Hematopoietic multipotent progenitor cell treated with erythropoietin and hydrocortisone succinate and interleukin-3 and kit ligand, for 15 days (in vitro differentiated cells): Measurements from ENCODE around the gene HAPLN1.
"Not testable (repeated sequence)": the region's sequence is repeated elsewhere in the genome, so short reads cannot be mapped to it uniquely, and the experiment has no call there.

Source experiments
- DNase-seq: peaks from one replicate; pipeline ENCODE4 v3.0.0-alpha.2; 2015; ENCODE audit warnings: low spot score

Gene HAPLN1

DNA sequence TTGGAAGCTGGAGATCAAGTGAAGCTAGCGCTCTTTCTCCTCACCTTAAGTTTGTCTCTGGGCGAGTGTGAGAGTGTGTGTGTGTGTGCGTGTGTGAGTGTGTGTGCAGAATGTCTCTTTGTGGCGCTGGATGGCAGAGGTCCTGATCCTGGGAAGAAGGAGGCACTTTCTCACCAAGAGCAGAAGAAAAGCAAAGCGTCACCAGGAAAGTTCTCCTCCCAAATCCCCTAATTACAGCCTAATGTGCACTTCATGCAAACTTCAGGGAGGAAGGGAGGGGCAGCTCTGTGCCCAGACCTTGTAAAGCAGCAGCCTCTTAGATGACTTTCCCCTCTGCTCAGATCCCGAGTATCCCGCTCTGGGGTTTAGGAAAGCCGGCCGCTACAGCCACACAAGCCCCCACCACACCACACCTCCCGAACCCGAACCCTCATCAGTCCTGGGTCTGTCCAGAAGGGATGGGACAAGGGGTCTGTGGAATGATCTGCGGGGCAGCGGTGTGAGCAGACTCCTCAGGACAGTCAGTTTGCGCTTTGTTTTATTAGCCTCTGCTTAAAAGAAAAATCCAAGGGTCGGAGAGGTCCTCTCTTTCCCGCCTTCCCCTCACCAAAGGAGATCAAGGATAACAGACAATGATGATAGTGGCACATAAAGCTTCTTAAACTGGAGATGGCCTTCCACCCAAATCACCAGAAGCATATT, at the start of gene HAPLN1:
Gene HAPLN1, minus strand, starts transcription at position 20 of the 702 bp plus-strand sequence. CDS start 47,332 bp downstream, outside the sequence.
- DNase-seq, result no peak

DNA sequence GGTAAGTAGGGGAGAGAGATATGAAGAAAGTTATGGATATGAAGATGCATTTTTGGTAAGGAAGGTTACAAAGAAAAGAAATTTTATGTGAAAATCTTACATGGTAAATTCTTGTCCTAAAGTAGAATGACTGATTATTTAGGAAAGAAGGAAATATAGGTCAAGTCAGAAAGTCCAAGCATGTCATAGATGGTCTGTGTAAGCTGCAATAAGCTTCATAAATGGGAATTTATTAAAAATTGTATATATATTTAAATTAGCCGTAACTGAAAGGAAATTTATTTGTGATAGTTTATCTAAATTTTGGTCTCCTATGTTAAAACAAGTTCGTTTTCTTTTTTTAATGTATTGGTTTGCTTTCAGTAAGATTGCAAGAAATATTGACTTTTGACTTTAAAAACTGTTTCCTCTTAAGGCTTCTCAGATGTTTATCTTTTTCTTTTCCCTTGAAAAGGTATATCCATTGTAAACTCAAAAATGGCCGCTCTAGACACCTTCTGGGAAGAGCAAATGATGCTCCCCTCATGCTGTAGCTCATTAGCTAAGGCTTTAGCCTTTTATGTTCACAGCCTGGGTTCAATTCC, 46.8 kb upstream of the HAPLN1 start:
- DNase-seq, result no peak

DNA sequence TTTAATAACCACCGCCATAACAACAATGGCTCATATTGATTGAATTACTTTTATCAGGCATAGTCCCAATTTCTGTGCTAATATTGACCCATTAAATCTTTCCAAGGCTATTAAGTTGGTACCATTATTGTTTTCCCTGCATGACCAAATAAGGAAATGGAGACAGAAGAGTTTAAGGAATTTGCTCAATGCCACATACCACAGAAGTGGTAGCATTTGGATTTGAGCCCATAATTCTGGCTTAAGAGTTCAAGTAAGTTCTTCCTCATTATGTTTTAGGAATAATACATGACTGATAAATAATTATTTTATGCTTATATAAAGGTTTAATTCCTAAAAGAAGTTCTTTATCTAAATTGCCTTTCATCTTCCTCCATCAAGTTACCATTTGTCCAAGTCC, 43.4 kb upstream of the HAPLN1 start:
- no peak for DNase-seq

DNA sequence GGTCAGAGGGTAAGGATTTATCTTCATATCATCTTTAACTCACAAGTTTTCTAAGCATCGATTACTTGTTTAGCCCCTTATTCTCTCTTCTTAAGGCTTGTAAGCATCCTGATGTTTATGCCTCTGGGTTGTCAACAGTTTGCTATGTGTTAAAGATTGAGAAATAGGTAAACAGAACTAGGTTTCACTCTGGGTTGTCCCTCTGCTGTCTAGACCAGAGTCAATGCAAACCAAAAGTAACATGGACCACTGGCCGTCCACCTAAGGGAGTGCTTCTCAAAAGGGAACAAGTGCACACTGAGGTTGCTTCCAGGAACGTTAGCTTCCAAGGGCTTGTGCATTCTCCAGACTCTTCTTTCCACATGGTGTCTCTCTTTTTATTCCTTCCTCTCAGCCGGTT, 39.9 kb upstream of the HAPLN1 start:
- no peak for DNase-seq

DNA sequence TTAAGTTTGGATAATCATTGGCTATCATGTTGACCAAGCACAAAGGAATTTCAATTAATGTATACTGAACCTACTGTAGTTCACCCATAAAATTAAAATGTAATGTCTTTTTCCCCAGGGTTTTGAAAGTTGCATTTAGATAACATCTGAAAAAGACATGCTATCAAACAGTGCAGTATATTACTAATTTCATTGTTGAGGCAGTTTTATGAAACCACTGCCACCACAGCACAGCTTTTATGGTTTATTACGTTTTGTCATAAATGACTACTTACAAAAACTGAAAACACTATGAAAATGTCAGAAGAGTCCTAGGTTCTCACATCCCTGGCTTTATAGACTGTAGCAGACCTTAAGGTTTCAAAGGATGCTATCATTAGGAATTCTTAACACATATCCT, 32.0 kb upstream of the HAPLN1 start:
- DNase-seq, result no peak

DNA sequence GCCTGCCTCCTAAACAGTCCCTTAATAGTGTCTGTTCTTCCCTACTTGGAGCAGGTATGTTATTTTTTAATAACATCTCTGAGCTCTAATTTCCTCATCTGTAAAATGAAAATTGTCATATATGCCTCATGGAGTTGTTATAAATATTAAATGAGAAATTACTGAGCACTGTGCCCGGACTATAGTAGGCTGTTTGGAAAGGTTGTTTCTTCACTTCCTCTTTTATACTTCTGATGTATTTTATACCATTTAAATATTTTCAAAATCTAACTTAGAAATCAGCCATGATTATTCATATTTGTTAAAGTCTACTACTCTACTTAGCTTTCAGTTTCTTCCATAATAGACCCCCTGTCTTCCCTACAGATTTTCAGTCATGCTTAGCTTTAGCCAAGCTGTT, 30.5 kb upstream of the HAPLN1 start:
- no peak for DNase-seq

DNA sequence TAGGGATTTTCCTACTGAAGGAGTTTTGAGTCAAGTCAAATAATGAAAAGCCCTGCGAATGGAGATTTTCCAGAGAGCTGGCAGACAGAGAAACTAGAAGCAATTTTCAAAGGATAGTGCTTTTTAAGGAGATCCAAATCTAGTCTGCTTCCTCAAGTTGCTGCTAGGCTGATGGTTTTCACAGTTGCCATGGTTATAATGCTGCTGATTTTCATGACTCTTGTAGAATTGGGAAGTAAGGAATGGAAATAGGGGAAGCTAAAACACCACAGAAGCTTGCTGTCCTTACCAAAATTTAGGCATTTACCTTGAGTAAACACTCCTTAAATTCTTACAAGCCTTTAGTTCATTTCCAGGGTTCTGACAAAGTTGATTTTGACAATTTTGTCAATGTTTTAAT, 30.1 kb upstream of the HAPLN1 start:
- no peak for DNase-seq

DNA sequence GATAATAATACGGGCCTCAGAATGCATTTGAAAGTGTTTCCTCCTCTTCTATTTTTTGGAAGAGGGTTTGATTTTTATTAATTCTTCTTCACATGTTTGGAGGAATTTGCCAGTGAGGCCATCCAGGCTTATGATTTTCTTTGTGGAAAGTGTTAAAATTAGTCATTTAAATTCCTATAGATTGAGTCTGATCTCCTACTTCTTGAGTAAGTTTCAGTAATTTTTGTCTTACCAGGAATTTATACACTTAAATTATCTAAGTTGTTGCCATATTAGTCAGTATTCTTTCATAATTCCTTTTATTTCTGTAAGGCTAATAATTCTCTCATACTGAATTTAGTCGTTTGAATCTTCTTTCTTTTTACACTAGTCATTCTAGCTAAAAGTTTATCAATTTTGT, 25.2 kb upstream of the HAPLN1 start:
- no peak for DNase-seq

DNA sequence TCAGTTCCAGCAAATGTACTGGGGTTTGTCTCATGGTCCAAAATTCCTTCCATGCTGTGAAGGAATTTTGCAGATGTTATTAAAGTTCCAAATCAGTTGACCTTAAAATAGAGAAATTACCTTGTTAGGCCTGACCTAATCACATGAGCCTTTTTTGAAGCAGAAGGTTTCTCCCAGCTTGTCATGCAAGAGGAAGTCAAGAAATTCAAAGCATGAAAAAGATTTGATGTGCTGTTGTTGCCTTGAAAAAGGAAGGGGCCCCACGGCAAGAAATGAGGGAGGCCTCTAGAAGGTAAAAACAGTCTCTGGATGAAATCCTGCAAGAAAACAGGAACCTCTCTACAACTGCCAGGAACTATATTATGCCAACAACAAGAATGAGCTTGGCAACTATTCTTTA, 24.2 kb upstream of the HAPLN1 start:
- DNase-seq, result no peak

DNA sequence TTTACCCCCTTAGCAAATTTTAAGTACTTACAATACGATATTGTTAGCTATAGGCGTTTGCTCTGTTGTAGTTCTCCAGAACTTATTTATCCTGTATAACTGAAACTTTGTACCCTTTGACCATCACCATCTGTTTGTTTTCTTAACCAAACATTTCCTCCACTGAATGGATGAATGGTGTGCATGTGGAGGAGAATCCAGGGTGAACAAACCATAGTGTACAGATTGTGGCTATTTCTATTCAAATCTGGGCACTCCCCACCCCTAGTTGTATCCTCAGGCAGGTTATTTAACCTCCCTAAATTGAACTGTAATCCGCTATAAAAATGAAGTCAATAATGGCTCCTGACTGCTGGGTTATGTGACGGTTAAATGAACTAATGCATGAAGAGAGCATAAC, 21.4 kb upstream of the HAPLN1 start:
- no peak for DNase-seq

DNA sequence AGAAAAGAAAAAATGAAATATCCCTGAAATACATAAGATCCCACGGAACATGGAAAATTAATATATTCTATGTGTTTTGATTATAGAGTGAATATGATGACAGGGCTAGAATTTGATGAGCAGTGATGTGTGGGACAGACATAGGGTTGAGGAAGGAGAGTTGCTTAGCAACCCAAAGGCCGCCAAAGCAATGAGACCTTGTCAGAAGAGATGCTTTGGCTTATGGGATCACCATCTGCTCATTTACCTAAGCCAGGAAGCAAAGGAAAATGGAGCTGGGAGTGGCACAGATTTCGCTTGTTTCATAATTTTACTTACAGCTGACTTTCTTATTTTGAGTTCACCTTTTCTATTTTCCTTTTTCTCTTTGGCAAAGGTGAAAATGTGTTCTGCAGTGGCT, 20.9 kb upstream of the HAPLN1 start:
- no peak for DNase-seq

DNA sequence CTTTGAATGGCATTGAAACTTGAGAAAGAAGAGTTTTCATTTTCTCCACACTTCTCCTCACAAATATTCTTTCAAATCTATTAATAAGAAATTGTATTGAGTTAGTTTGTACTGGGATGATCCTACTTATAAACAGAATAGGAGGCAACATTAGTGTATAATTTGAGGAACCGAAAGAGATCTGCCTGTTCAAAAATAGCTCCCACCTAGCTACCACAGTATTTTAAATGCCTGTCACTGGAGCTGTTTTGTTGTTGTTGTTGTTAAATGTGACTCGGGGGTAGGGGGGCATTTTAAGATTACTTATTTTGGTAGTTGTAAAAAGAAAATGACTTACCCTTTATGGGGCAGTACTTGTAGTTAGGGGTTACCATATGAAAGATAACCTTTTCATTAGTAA, 20.1 kb upstream of the HAPLN1 start:
- no peak for DNase-seq

DNA sequence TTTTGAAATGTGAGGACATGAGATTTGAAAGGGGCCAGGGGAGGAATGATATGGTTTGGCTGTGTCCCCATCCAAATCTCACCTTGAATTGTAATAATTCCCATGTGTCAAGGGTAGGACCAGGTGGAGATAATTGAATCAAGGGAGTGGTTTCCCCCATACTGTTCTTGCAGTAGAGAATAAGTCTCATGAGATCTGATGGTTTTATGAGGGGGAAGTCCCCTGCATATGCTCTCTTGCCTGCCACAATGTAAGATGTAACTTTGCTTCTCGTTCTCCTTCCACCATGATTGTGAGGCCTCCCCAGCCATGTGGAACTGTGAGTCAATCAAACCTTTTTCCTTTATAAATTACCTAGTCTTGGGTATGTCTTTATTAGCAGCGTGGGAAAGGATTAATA, 15.5 kb upstream of the HAPLN1 start:
- not testable (repeated sequence) for DNase-seq

DNA sequence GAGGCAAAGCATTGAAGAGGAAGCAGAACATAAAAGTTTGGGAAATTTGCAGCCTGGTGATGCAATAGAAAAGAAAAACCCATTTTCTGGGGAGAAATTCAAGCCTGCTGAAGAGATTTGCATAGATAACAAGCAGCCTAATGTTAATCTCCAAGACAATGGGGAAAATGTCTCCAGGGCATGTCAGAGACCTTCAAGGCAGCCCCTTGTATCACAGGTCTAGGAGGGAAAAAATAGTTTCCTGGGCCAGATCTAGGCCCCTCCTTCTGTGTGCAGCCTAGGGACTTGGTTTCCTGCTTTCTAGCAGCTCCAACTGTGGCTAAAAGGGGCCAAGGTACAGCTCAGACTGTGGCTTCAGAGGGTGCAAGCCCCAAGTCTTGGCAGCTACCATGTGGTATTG, 14.4 kb upstream of the HAPLN1 start:
- DNase-seq, result not testable (repeated sequence)

DNA sequence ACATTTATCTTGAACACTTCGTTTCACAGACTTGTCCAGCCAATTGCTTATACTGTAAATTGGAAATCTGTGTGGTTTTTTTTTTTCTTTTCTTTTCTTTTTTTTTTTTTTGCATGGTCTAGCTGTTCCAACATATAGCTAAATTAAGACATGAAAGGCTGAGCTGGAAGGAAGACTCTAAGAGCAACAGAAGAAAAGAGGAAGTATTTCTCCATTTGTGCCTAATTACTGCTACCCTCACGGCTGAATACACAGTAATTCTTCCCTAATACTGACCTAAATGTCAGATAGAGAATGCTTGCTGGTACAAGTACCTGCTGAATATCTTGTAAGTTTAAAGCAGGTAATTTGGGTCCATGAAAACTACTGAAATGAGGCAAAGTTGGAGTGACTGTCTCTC, 11.0 kb upstream of the HAPLN1 start:
- DNase-seq, result no peak

DNA sequence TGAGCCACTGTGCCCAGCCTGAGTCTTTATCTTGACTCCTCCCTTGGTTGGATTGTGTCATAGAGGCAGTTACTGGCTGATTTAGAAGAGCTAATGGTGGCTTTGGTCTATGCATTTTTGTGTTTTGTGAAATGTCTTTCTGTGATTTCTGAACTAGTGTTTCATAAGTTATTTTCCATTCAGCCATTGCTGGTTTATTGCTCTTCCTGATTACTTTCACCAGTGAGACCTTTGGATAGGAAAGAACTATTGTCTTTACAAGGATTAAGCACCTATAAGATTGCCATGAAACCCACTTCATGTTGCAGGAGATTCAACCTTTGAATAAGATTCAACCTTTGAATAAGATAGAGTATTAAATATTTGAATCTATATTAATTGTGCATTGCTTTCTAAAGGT, 8.7 kb upstream of the HAPLN1 start:
- DNase-seq, result no peak

DNA sequence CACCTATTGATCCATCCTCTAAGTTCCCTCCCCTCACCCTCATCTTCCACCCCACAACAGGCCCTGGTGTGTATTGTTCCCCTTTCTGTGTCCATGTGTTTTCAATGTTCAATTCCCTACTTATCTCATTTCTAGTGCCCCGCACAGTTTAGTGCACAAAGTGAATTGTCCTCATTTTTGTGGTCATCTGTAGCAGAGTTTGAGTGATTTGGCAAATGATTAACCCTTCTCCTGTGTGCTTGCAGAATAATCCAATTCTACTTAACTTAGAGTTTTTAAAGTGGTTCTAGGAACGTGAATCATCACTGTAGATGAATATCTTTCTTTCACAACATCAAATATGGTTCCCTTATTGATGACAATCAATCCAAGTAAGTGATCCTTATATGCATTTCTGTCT, 6.3 kb upstream of the HAPLN1 start:
- no peak for DNase-seq

DNA sequence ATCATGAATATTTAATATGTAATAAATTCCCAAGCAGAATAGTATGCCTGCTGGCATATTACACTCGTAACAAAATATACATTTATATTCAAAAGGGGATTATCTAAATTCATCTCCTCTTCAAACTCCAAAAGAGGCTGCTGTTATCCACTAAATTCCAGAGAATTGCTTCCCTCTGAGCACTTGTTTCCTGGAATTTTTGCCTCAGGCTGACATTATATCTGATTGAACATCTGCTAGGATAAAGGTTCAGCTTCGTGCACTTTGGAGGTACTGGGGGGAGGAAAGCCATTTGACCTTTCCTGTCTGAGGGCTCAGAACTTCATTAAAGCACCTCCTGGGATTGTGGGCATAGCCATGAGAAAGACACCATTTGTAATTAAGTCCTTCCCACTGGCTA, 4.3 kb upstream of the HAPLN1 start:
- DNase-seq, result no peak

DNA sequence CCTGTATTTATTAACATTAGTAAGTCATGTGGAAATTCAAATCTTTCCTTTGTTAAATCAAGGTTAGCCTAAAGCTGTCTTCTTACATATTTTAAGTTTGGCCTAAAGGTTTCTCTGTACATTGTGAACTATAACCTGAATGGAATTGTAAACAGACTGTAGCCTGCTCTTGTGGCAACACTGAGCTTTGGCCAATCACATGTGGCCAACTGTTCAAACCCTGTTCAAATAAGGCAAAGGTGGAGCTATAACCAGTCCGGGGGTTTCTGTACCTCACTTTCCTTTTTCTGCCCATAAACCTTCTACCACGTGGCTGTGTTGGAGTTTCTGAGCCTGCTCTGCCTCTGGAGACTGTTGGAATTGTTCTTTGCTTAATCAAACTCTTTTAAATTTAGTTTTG, 3.3 kb upstream of the HAPLN1 start:
- no peak for DNase-seq

DNA sequence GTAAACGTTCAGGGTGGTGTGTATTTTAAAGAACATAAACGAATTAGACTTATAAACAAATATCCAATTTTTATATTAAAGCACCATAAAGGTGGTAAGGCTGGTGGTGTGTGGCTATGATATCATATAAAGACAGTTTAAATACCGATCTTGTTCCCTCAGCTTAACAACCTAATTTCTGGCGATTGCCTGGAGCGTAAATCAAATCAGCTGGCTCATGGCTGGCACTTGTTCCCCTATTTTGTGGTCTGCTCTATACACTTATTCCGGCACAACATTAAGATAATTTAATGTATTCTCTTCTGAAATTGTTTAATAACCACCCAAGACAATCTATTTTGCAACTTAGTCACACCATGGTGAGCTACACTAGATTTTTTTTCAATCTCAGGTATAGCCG, 2.4 kb upstream of the HAPLN1 start:
- no peak for DNase-seq

DNA sequence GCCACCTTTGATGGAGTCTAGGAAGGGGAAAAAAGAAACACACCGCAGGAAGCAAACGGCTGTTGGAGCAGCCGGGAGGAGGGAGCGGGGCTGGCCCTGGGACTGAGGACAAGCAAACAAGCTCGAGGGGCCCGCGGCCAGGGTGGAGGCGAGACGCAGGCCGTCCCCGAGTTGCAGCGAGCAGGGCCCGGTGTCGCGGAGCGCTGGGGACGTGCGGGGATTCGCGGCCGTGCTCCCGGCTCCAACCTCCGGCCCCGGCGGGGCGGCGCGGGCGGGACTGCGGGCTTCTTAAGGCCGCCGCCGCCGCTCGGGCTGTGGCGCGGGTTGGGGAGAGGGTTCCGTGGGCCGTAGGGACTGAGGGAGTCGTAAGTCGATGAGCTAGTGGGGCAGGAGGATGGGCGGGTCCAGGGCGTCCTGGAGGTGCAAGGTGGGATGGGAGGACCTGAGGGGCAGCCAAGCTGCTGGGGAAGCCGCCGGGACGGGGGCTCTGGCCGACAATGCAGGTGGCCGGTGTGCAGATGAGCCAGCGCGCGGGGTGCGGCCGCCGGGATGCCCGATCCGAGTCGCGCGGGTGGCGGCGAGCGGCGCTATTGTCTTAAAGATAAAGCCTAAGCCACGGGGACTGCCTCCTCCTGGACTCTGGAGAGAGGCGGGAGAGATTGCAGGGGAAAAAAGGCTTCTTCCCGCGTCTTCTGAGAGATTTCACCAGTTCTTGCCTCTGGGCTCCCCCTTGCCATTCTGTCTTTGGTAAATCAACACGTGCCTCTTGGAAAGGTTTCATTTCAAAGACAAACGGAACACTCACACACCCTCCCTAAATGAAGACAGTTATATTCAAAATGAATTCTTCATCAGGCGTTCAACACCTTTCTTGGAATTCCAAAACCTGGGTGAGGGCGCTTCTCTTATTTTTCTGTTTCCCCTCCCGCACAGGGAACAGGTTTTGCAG, 1.6 kb upstream of the HAPLN1 start:
- no peak for DNase-seq

DNA sequence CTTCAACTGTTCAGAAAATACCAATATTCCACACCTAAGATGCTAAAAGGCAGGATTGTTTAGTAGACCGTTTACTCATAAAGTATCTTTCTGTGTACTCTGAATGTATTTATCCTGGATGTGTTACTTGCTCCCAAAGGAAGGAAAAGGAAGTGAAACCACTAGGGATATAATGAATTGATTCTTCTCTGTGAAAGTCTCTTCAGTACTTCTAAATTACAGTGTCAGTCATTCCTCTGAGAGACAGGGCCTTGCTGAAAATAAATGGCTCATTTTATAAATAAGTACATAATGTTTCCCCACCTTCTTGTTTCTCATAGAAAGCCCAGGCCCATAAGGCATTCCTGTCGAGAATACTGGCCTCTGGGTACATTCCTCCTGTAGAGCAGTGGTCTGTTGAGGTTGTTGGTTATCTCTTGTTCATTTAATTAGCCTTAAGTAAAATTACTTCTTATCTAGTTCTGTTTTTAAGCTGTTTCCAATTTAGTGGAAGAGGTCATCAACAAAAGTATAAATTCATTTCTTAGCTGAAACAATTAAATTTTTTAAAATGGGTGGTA, 1.6 kb downstream of the HAPLN1 start:
- DNase-seq, result no peak
